H1 (cell line): ENCODE results near the gene LRRC4. TPM values are rescaled to one million over a fixed set of nuclear protein-coding genes. Genes with fewer than 3 reads are reported as not detected.

Source experiments
- CTCF ChIA-PET: fragments of 300-600 bp; sonication (Branson Sonifier 250); formaldehyde crosslinking; loops from one replicate; lab custom pipeline; 2021; ENCODE audit not compliant: partially characterized antibody; lab: Charles Lee
- POLR2A ChIA-PET: fragments of 300-600 bp; sonication (Branson Sonifier 250); formaldehyde crosslinking; loops from one replicate; lab custom pipeline; 2021; ENCODE audit warnings: inconsistent platforms; ENCODE audit not compliant: partially characterized antibody; lab: Charles Lee
- DNase-seq, 2 experiments: peaks; one replicate each; pipeline versions ENCODE4 v3.0.0 to v3.0.0-alpha.2; 2010 to 2022; ENCODE audit warnings: low spot score in 2 of 2, low read depth in 1 of 2, mixed read lengths in 1 of 2
- FAIRE-seq: peaks from 2 replicates; lab custom pipeline; 2011; peaks lifted over from hg19 to GRCh38; lab: Jason Lieb, UNC
- H2AFZ ChIP-seq: 2 replicates; pipeline ENCODE4 v1.8.1; 2012; ENCODE audit warnings: low read length, inconsistent platforms
- H2AK5ac ChIP-seq: 2 replicates; pipeline ENCODE4 v1.6.1; 2013; ENCODE audit warnings: low read depth, low read length
- H2BK120ac ChIP-seq: replicated peaks from 2 replicates; pipeline ENCODE3; 2013; ENCODE audit warnings: low read depth, low read length, inconsistent platforms
- H2BK12ac ChIP-seq: 2 replicates; pipeline ENCODE4 v1.6.1; 2013; ENCODE audit warnings: low read depth, low read length
- H2BK15ac ChIP-seq: 2 replicates; pipeline ENCODE4 v1.6.1; 2013; ENCODE audit warnings: low read length
- H2BK20ac ChIP-seq: 2 replicates; pipeline ENCODE4 v1.6.1; 2013; ENCODE audit warnings: low read length
- H2BK5ac ChIP-seq: 2 replicates; pipeline ENCODE4 v1.6.1; 2013; ENCODE audit warnings: low read depth, low read length
- H3K14ac ChIP-seq: 2 replicates; pipeline ENCODE4 v1.6.1; 2013; ENCODE audit warnings: inconsistent platforms; ENCODE audit not compliant: insufficient read length
- H3K18ac ChIP-seq: 2 replicates; pipeline ENCODE4 v1.6.1; 2013; ENCODE audit warnings: low read length; ENCODE audit errors: extremely low read depth
- H3K23ac ChIP-seq: 2 replicates; pipeline ENCODE4 v1.6.1; 2013; ENCODE audit warnings: inconsistent platforms; ENCODE audit not compliant: insufficient read length
- H3K23me2 ChIP-seq: 2 replicates; pipeline ENCODE4 v1.6.1; 2013; ENCODE audit warnings: low read depth, low read length
- H3K27ac ChIP-seq: 2 replicates; pipeline ENCODE4 v1.6.1; 2011; ENCODE audit warnings: low read depth, low read length, inconsistent platforms
- H3K27me3 ChIP-seq, 4 experiments: replicated peaks in 1 of 4; 1 replicate in 1 of 4; 2 replicates in 3 of 4; pipeline versions ENCODE4 v1.6.1 to v1.8.1; 2011 to 2013; ENCODE audit warnings: low read length in 3 of 4, mild to moderate bottlenecking in 3 of 4, inconsistent platforms in 2 of 4, mixed read lengths in 2 of 4, moderate library complexity in 1 of 4; ENCODE audit not compliant: control insufficient read depth in 3 of 4, insufficient read depth in 3 of 4; ENCODE audit errors: extremely low read depth in 1 of 4
- H3K36me3 ChIP-seq, 4 experiments: 2 replicates each; pipeline versions ENCODE4 v1.6.1 to v1.8.1; 2011 to 2013; ENCODE audit warnings: mild to moderate bottlenecking in 4 of 4, low read length in 3 of 4, moderate library complexity in 2 of 4, control low read depth in 1 of 4, inconsistent platforms in 1 of 4; ENCODE audit not compliant: insufficient read depth in 4 of 4, control insufficient read depth in 2 of 4
- H3K4ac ChIP-seq: replicated peaks from 2 replicates; pipeline ENCODE3; 2013; ENCODE audit warnings: low read length, low read depth, mixed read lengths, inconsistent platforms; ENCODE audit not compliant: insufficient read length
- H3K4me1 ChIP-seq, 4 experiments: replicated peaks in 1 of 4; 1 replicate in 1 of 4; 2 replicates in 3 of 4; pipeline versions ENCODE4 v1.6.1 to v1.8.1; 2011 to 2013; ENCODE audit warnings: low read length in 3 of 4, inconsistent platforms in 2 of 4, mixed read lengths in 1 of 4; ENCODE audit not compliant: insufficient read depth in 4 of 4, control insufficient read depth in 3 of 4
- H3K4me2 ChIP-seq, 2 experiments: 2 replicates each; pipeline versions ENCODE4 v1.6.1 to v1.8.1; 2011 to 2013; ENCODE audit warnings: low read depth in 2 of 2, low read length in 2 of 2, control low read depth in 1 of 2, inconsistent platforms in 1 of 2, mild to moderate bottlenecking in 1 of 2; ENCODE audit not compliant: insufficient read depth in 1 of 2
- H3K4me3 ChIP-seq, 4 experiments: fragments of 200-600, 300-600 bp in 1 of 4; sonication (generic), shearing (Covaris generic), sonication (Bioruptor Twin) in 1 of 4; 2 replicates each; pipeline versions ENCODE4 v1.5.1 to v1.8.1; 2011 to 2016; ENCODE audit warnings: low read length in 4 of 4, low read depth in 3 of 4, control low read depth in 2 of 4, inconsistent platforms in 2 of 4, mild to moderate bottlenecking in 2 of 4, mixed read lengths in 1 of 4, moderate library complexity in 1 of 4; ENCODE audit not compliant: insufficient read depth in 2 of 4; ENCODE audit errors: extremely low read depth in 1 of 4
- H3K56ac ChIP-seq: replicated peaks from 2 replicates; pipeline ENCODE3; 2013; ENCODE audit warnings: low read depth, mild to moderate bottlenecking, mixed read lengths, low read length, inconsistent platforms; ENCODE audit not compliant: insufficient read length
- H3K79me1 ChIP-seq: 2 replicates; pipeline ENCODE4 v1.6.1; 2013; ENCODE audit warnings: low read depth, low read length, control low read depth
- H3K79me2 ChIP-seq, 2 experiments: 2 replicates each; pipeline versions ENCODE4 v1.6.1 to v1.8.1; 2012 to 2013; ENCODE audit warnings: low read length in 2 of 2, mild to moderate bottlenecking in 2 of 2, inconsistent platforms in 1 of 2; ENCODE audit not compliant: insufficient read depth in 2 of 2, control insufficient read depth in 1 of 2
- H3K9ac ChIP-seq, 4 experiments: replicated peaks in 1 of 4; 1 replicate in 1 of 4; 2 replicates in 3 of 4; pipeline versions ENCODE4 v1.6.1 to v1.8.1; 2011 to 2013; ENCODE audit warnings: low read depth in 3 of 4, low read length in 3 of 4, control low read depth in 2 of 4, mild to moderate bottlenecking in 2 of 4, moderate library complexity in 2 of 4, inconsistent platforms in 1 of 4; ENCODE audit errors: extremely low read depth in 1 of 4
- H3K9me3 ChIP-seq, 2 experiments: 2 replicates each; pipeline versions ENCODE4 v1.6.1 to v1.8.1; 2012 to 2013; ENCODE audit warnings: mild to moderate bottlenecking in 2 of 2, moderate library complexity in 2 of 2, control low read depth in 1 of 2, inconsistent platforms in 1 of 2, low read depth in 1 of 2, low read length in 1 of 2, mixed read lengths in 1 of 2; ENCODE audit not compliant: insufficient read depth in 2 of 2
- H4K20me1 ChIP-seq, 2 experiments: replicated peaks in 1 of 2; 2 replicates each; pipeline versions ENCODE3 to v1.8.1; 2011 to 2013; ENCODE audit warnings: inconsistent platforms in 2 of 2, low read length in 2 of 2, mild to moderate bottlenecking in 1 of 2; ENCODE audit not compliant: insufficient read depth in 2 of 2, control insufficient read depth in 1 of 2
- H4K5ac ChIP-seq: 2 replicates; pipeline ENCODE4 v1.6.1; 2013; ENCODE audit warnings: low read length, low read depth, mixed read lengths, inconsistent platforms; ENCODE audit not compliant: insufficient read length
- H4K8ac ChIP-seq: 2 replicates; pipeline ENCODE4 v1.8.0; 2013; ENCODE audit warnings: mild to moderate bottlenecking, moderate library complexity, low read length, inconsistent platforms; ENCODE audit not compliant: insufficient read depth; ENCODE audit errors: extremely low read depth
- H4K91ac ChIP-seq: replicated peaks from 2 replicates; pipeline ENCODE3; 2013; ENCODE audit warnings: low read length, mixed read lengths, inconsistent platforms; ENCODE audit not compliant: insufficient read length
- HDAC2 ChIP-seq, 2 experiments: fragments of 300-600 bp in 1 of 2; sonication (generic) in 1 of 2; IDR thresholded peaks; 2 replicates each; pipeline ENCODE4 v1.6.1; 2011 to 2012; ENCODE audit warnings: low read depth in 2 of 2, low read length in 2 of 2, mild to moderate bottlenecking in 2 of 2, moderate library complexity in 2 of 2, borderline replicate concordance in 1 of 2, inconsistent platforms in 1 of 2
- SIX5 ChIP-seq: IDR thresholded peaks from 2 replicates; pipeline ENCODE4 v1.6.1; 2011; ENCODE audit warnings: mild to moderate bottlenecking, low read depth, low read length
- WGBS, 2 experiments: shearing (Covaris generic) in 1 of 2; methylation state at CpG; one replicate each; pipeline versions ENCODE4 v1.1.6 to v1.1.7; 2013 to 2015; ENCODE audit warnings: low lambda C conversion rate in 2 of 2, mixed read lengths in 2 of 2, inconsistent platforms in 1 of 2, low coverage in 1 of 2, missing lambda C conversion rate in 1 of 2; ENCODE audit not compliant: insufficient replicate concordance in 2 of 2, insufficient coverage in 1 of 2, insufficient read length in 1 of 2; ENCODE audit errors: extremely low coverage in 1 of 2, missing lambda C conversion rate in 1 of 2; 5-methylcytosine and 5-hydroxymethylcytosine counted together
- polyA plus RNA-seq, 7 experiments: library from polyadenylated mRNA; depleted of rRNA in 3 of 7; stranded (reverse) in 5 of 7; unstranded in 2 of 7; fragments of >200 nt in 5 of 7; fragments of 200-250 nt in 2 of 7; gene quantifications; 1 replicate in 5 of 7; 2 replicates in 1 of 7; 4 replicates in 1 of 7; pipeline versions ENCODE4 v1.2.1 to v1.2.3, GENCODE V29; 2011 to 2013; ENCODE audit warnings: missing spikeins in 2 of 7, mixed read lengths in 2 of 7
- total RNA-seq: library from RNA; stranded (reverse); fragmentation: NEBNext Ultra II Directional; extraction: Animal tissue kit (Norgen Biotek cat#: 25700); gene quantifications from 2 replicates; pipeline ENCODE4 v1.2.1, GENCODE V29; 2021

LRRC4 gene
- total and polyA plus RNA-seq, 2 of the 8 experiments (the other 6 are each of a cell fraction or from before 2014, with no cell fraction given) = 13.4 to 16.4 TPM

GRCh38 chr7:128071801-128072200, 40.6 kb upstream of the LRRC4 start:
- no peak for TF ChIP-seq HDAC2 (IDR thresholded peaks at IDR 0.05; ENCODE audit: borderline replicate concordance in 1 of 2, low read depth in 2 of 2, low read length in 2 of 2)
- TF ChIP-seq SIX5 = no peak
- no peak overlapping the region for H3K18ac ChIP-seq
- H4K5ac ChIP-seq = no peak overlapping the region
- ChIA-PET POLR2A (interaction anchor here (1.4 kb wide), 1 partner anchor 21 kb away, joined by 3 read pairs; no protein-coding TSS in a partner anchor), CTCF (interaction anchor here (4.5 to 16.6 kb wide), 3 partner anchors 11 to 137 kb away, joined by 16 to 135 read pairs (median 47); no protein-coding TSS in a partner anchor)
- no peak for DNase-seq
- no peak overlapping the region for H2AFZ ChIP-seq
- no peak overlapping the region for H3K27ac ChIP-seq
- no peak overlapping the region for H3K56ac ChIP-seq
- H2AK5ac ChIP-seq = no peak overlapping the region
- WGBS, 2 experiments = 83% methylated on average over 11 of the region's 11 CpGs; no CpG with 5 or more reads in 1 of the 2 experiments
- no peak overlapping the region for H2BK12ac ChIP-seq
- H3K9me3 ChIP-seq = no peaks in the 10 kb centered on the region
- no peak overlapping the region for H3K4me2 ChIP-seq
- H2BK20ac ChIP-seq = no peak overlapping the region
- H3K14ac ChIP-seq = no peak overlapping the region
- H3K23ac ChIP-seq = no peak overlapping the region
- 0 out of 2 replicates have a peak overlapping the region, but pooled peaks have one; percentile 10 for H2BK5ac ChIP-seq
- H3K9ac ChIP-seq = no peak overlapping the region
- H3K27me3 ChIP-seq = no peaks in the 10 kb centered on the region
- no peaks in the 10 kb centered on the region for H3K79me2 ChIP-seq
- H2BK15ac ChIP-seq = no peak overlapping the region
- H3K36me3 ChIP-seq = no peaks in the 10 kb centered on the region
- no peak overlapping the region for H4K8ac ChIP-seq
- peaks cover 0 to 8% (median 2%) of the 10 kb centered on the region in 4 experiments; a peak in 3 of 7 replicates for H3K4me1 ChIP-seq
- peaks cover 2% of the 10 kb centered on the region; the same call in 1 of the 2 replicates for H3K79me1 ChIP-seq
- H4K20me1 ChIP-seq = peaks cover 3 to 6% of the 10 kb centered on the region in 2 experiments
- FAIRE-seq = no peak
- H3K23me2 ChIP-seq = no peaks in the 10 kb centered on the region
- H4K91ac ChIP-seq = no peak overlapping the region
- H3K4ac ChIP-seq = no peak overlapping the region
- H2BK120ac ChIP-seq = no peak overlapping the region
- no peak overlapping the region for H3K4me3 ChIP-seq
